ENCODE measurements around the gene HELZ. TPM values are rescaled to one million over a fixed set of nuclear protein-coding genes. Genes with fewer than 3 reads are reported as not detected.

Gene HELZ
- total and polyA plus RNA-seq, 2 of the 8 experiments (the other 6 are each of a cell fraction or from before 2014, with no cell fraction given): 10.0 to 48.7 TPM

GRCh38 chr17:67194134-67194533 lies 50.9 kb downstream of the HELZ start (continued):
- TF ChIP-seq CHD7 (IDR thresholded peaks at IDR 0.05; ENCODE audit: insufficient replicate concordance, low read length) (no peak), TAF7 (optimal IDR thresholded peaks at IDR 0.05; ENCODE audit: borderline replicate concordance, low read depth, low read length) (no peak), SRF (IDR thresholded peaks at IDR 0.05; ENCODE audit: low read depth, low read length) (no peak), EP300 (IDR thresholded peaks at IDR 0.05; ENCODE audit: borderline replicate concordance in 1 of 2, low read depth in 2 of 2, low read length in 2 of 2) (no peak)
